ENCODE data around the gene RICTOR. TPM values are rescaled to one million over a fixed set of nuclear protein-coding genes. Genes with fewer than 3 reads are reported as not detected.

Gene RICTOR
- total RNA-seq, 1 donor from 2014 or later, result 35.3 TPM

- H3K4me3 Mint-ChIP-seq (ENCODE audit: unreplicated experiment), result no peak overlapping the region
- no peak for TF ChIP-seq CTCF (IDR thresholded peaks at IDR 0.05; ENCODE audit: unreplicated experiment)
- peaks cover 14% of the 10 kb centered on the region for H3K36me3 Mint-ChIP-seq (ENCODE audit: low read depth, unreplicated experiment)
- H3K27ac Mint-ChIP-seq (ENCODE audit: unreplicated experiment), result no peak overlapping the region
- no peaks in the 10 kb centered on the region for H3K27me3 Mint-ChIP-seq (ENCODE audit: unreplicated experiment)
- H3K9me3 Mint-ChIP-seq (ENCODE audit: unreplicated experiment), result no peaks in the 10 kb centered on the region
- no peak for DNase-seq (ENCODE audit: low spot score)
- peaks cover 3% of the 10 kb centered on the region for H3K4me1 Mint-ChIP-seq (ENCODE audit: unreplicated experiment)
Measured at GRCh38 chr5:39022151-39022550, 52.0 kb downstream of the RICTOR start.

DNA sequence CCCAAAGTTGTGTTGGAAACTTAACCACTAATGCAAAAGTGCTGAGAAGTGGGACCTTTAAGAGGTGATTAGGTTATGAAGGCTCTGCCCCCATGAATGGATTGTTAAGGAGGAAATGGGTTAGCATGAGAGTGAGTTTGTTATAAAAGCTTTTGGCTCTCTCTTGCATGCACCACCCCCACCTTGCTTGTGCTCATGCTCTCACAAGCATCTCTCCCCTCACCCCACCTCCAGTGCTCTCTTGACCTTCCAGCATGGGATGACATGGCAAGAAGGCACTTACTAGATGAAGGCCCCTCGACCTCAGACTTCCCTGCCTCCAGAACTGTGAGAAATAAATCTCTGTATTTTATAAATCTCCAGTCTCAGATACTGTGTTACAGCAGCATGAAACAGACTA is 52.8 kb downstream of the RICTOR start:
- Mint-ChIP-seq H3K27me3 (ENCODE audit: unreplicated experiment) (no peaks in the 10 kb centered on the region), H3K4me3 (ENCODE audit: unreplicated experiment) (no peak overlapping the region), H3K4me1 (ENCODE audit: unreplicated experiment) (peaks cover 3% of the 10 kb centered on the region), H3K36me3 (ENCODE audit: low read depth, unreplicated experiment) (peaks cover 14% of the 10 kb centered on the region), H3K27ac (ENCODE audit: unreplicated experiment) (no peak overlapping the region), H3K9me3 (ENCODE audit: unreplicated experiment) (no peaks in the 10 kb centered on the region)
- DNase-seq (ENCODE audit: low spot score), result no peak
- TF ChIP-seq CTCF (IDR thresholded peaks at IDR 0.05; ENCODE audit: unreplicated experiment), result no peak

DNA sequence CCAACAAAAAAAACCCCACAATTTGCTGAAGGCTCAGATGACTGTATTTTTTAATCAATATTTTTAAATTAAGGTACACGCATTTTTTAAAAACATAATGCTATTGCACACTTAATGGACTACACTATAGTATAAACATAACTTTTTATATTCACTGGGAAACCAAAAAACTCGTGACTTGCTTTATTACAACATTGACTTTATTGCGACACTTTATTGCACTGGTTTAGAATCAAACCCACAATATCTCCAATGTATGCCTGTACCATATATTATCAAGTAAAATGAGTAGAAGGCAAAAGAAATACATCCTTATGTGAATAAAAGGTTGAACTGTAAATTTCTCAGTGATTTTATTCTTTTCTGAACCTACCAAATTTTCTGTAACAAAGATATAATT is 53.7 kb downstream of the RICTOR start:
- no peak for DNase-seq (ENCODE audit: low spot score)
- peaks cover 14% of the 10 kb centered on the region for H3K36me3 Mint-ChIP-seq (ENCODE audit: low read depth, unreplicated experiment)
- H3K27ac Mint-ChIP-seq (ENCODE audit: unreplicated experiment), result no peak overlapping the region
- H3K4me3 Mint-ChIP-seq (ENCODE audit: unreplicated experiment), result no peak overlapping the region
- TF ChIP-seq CTCF (IDR thresholded peaks at IDR 0.05; ENCODE audit: unreplicated experiment), result no peak
- peaks cover 3% of the 10 kb centered on the region for H3K4me1 Mint-ChIP-seq (ENCODE audit: unreplicated experiment)
- H3K27me3 Mint-ChIP-seq (ENCODE audit: unreplicated experiment), result no peaks in the 10 kb centered on the region
- no peaks in the 10 kb centered on the region for H3K9me3 Mint-ChIP-seq (ENCODE audit: unreplicated experiment)

- Mint-ChIP-seq H3K27ac (ENCODE audit: unreplicated experiment) (no peak overlapping the region), H3K27me3 (ENCODE audit: unreplicated experiment) (no peaks in the 10 kb centered on the region), H3K4me1 (ENCODE audit: unreplicated experiment) (peaks cover 3% of the 10 kb centered on the region), H3K4me3 (ENCODE audit: unreplicated experiment) (no peak overlapping the region), H3K36me3 (ENCODE audit: low read depth, unreplicated experiment) (peaks cover 14% of the 10 kb centered on the region), H3K9me3 (ENCODE audit: unreplicated experiment) (no peaks in the 10 kb centered on the region)
- no peak for DNase-seq (ENCODE audit: low spot score)
- TF ChIP-seq CTCF (IDR thresholded peaks at IDR 0.05; ENCODE audit: unreplicated experiment), result no peak
Measured at GRCh38 chr5:39019254-39019653, 54.9 kb downstream of the RICTOR start.

DNA sequence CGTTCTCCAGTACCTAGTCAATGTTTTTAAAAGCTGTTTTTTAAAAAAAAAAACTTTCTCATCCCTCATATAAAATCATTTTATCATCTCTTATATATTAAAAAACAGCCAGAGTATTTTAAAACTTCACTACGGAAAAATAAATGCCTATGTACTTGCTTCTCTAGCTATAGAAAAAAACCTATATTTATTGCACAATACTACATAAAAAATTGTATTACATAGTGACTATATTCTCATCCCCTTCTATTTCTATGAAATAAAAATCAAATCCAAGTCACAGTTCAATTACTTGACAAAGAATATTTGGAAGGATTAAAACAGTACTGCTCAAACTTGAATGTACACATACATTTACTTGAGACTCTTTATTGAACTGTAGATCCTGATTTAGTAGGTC is 56.7 kb downstream of the RICTOR start:
- no peak for DNase-seq (ENCODE audit: low spot score)
- TF ChIP-seq CTCF (IDR thresholded peaks at IDR 0.05; ENCODE audit: unreplicated experiment), result no peak
- no peak overlapping the region for H3K4me3 Mint-ChIP-seq (ENCODE audit: unreplicated experiment)
- no peaks in the 10 kb centered on the region for H3K27me3 Mint-ChIP-seq (ENCODE audit: unreplicated experiment)
- H3K27ac Mint-ChIP-seq (ENCODE audit: unreplicated experiment), result no peak overlapping the region
- peaks cover 18% of the 10 kb centered on the region for H3K36me3 Mint-ChIP-seq (ENCODE audit: low read depth, unreplicated experiment)
- H3K9me3 Mint-ChIP-seq (ENCODE audit: unreplicated experiment), result no peaks in the 10 kb centered on the region
- peaks cover 3% of the 10 kb centered on the region for H3K4me1 Mint-ChIP-seq (ENCODE audit: unreplicated experiment)

Measured in endothelial cell (in vitro differentiated cells).